ENCODE measurements around the gene COPA. TPM values are rescaled to one million over a fixed set of nuclear protein-coding genes. Genes with fewer than 3 reads are reported as not detected.
A peak's percentile ranks its signal among the peaks of the same experiment; 100 is the strongest.

The COPA gene
- total RNA-seq, 1 donor from 2014 or later = 123 TPM

DNA sequence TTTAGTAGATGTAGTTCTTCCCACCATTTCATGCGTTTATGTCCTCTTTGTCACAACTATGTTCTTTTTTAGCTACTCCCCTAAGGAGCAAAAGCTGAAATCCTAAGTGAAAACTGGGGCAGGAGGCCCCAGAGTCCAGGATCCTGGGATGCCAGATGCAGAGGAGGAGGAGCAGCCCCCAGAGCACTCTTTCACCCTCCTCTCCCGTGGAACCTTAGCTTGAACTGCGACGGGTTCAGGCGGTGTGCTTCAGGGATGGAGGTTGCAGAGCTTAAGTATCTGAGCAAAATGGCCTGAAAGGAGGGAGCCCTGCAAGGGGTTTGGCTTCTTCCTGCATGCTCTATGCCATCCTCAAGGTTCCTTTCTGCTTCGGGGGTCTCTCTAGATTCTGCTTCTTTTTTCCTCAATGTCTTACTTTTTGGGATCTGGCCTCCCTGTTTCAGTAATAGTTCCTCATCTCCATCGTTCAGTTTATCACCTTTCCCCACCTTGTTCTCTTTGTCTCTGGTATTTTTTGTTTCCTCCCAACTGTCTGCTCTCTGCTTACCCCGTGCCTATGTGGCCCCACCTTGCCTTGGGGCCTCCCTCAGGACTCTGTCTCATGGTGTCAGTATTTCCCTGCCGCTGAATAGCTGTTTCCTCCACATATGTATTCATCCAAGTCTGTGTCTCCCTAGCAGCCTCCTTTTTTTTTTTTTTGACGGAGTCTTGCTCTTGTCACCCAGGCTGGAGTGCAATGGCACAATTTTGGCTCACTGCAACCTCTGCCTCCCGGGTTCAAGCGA is 21.1 kb upstream of the COPA start:
- peaks cover 5% of the 10 kb centered on the region for H3K36me3 Mint-ChIP-seq (ENCODE audit: low read depth)
- TF ChIP-seq, protein P1, sequence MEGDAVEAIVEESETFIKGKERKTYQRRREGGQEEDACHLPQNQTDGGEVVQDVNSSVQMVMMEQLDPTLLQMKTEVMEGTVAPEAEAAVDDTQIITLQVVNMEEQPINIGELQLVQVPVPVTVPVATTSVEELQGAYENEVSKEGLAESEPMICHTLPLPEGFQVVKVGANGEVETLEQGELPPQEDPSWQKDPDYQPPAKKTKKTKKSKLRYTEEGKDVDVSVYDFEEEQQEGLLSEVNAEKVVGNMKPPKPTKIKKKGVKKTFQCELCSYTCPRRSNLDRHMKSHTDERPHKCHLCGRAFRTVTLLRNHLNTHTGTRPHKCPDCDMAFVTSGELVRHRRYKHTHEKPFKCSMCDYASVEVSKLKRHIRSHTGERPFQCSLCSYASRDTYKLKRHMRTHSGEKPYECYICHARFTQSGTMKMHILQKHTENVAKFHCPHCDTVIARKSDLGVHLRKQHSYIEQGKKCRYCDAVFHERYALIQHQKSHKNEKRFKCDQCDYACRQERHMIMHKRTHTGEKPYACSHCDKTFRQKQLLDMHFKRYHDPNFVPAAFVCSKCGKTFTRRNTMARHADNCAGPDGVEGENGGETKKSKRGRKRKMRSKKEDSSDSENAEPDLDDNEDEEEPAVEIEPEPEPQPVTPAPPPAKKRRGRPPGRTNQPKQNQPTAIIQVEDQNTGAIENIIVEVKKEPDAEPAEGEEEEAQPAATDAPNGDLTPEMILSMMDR (conservative IDR thresholded peaks at IDR 0.05) = no peak
- no peaks in the 10 kb centered on the region for H3K9me3 Mint-ChIP-seq
- H3K27me3 Mint-ChIP-seq (ENCODE audit: low read depth) = no peaks in the 10 kb centered on the region
- DNase-seq (ENCODE audit: low read depth, low spot score) = no peak
- H3K27ac Mint-ChIP-seq (ENCODE audit: unreplicated experiment) = peak overlapping the region; percentile 76
- H3K4me1 Mint-ChIP-seq = peaks cover 46% of the 10 kb centered on the region
- no peak overlapping the region for H3K4me3 Mint-ChIP-seq

DNA sequence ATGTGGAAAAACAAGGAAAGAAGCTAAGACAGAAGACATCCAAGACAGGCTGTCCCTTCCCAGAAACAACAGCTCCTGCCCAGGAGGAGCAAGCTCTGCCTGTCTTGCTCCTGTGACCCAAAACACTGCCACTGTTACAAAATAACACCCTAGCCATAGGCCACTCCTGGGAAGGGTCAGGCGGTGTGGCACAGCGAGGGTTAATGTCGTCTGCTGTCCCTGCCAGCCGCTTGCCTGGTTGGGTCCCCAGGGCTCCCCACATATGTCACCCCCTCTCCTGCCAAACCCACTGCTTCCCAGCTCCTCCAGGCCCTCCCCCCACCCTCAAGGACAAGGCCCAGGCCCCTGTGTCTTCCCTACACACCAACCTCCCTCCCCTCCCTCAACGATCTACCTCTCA is 20.0 kb upstream of the COPA start:
- no peaks in the 10 kb centered on the region for H3K9me3 Mint-ChIP-seq
- DNase-seq (ENCODE audit: low read depth, low spot score) = no peak
- peaks cover 12% of the 10 kb centered on the region for H3K36me3 Mint-ChIP-seq (ENCODE audit: low read depth)
- TF ChIP-seq, protein P1 (conservative IDR thresholded peaks at IDR 0.05) = no peak
- H3K4me3 Mint-ChIP-seq = no peak overlapping the region
- H3K4me1 Mint-ChIP-seq = peaks cover 46% of the 10 kb centered on the region
- peak overlapping the region; percentile 98 for H3K27ac Mint-ChIP-seq (ENCODE audit: unreplicated experiment)
- H3K27me3 Mint-ChIP-seq (ENCODE audit: low read depth) = no peaks in the 10 kb centered on the region

DNA sequence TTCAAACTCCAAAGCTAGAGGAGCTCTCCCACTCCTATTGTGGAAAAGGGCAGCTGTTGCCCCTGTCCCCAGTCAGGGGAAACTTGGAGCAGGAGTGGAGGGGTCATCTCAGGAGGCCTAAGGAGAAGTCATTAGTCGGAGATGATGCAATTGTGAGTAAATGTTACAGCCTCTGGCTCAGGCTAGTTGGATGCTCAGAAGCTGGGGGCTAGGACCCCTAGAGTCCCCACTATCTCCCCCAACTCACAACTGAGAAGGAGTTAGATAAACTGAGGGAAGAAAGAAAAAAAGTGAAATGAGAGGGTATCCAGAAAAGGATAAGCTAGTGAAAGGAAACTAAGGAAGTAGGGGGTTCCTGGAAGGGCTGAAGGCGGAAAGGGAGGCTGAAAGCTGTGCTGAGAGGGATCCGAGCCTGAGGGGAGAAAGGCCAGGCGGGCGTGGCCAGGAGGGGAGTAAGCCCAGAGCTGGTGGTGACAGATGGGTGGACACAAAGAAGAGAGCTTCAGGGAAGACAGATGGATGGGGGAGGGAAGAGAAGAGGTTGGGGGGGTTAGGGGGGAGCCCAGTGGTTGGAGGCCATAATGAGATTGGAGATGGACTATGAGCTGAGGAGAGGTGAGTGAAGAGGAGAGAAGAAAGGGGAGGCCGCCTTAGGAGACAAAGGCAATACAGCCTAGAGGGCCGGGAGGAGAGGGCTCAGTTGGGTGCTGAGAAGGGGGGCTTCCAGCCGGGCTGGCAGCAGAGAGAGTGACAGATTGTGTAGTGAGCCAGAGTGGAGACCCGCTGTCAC is 19.3 kb upstream of the COPA start:
- H3K27me3 Mint-ChIP-seq (ENCODE audit: low read depth) = no peaks in the 10 kb centered on the region
- DNase-seq (ENCODE audit: low read depth, low spot score) = no peak
- H3K4me1 Mint-ChIP-seq = peaks cover 46% of the 10 kb centered on the region
- H3K36me3 Mint-ChIP-seq (ENCODE audit: low read depth) = peaks cover 17% of the 10 kb centered on the region
- H3K9me3 Mint-ChIP-seq = no peaks in the 10 kb centered on the region
- TF ChIP-seq, protein P1 (conservative IDR thresholded peaks at IDR 0.05) = no peak
- H3K4me3 Mint-ChIP-seq = peak overlapping the region; percentile 60
- peak overlapping the region; percentile 98 for H3K27ac Mint-ChIP-seq (ENCODE audit: unreplicated experiment)

DNA sequence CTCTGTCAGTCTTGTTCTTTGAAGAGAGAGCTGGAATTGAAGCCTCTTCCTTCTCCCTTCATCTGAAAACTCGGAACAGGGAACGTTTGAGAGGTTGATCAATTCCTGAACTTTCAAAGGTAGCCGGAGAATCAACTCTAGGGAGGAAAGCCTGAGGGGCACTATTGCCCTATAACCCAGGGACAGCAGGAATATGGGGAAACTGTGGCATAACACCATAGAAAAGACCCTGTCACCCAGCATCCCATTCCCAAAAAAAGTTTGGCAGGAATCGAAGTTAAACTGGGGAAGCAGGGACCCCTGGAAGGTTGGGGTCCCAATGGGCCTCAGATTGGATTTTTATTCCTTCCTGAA is 18.7 kb upstream of the COPA start:
- Mint-ChIP-seq H3K27ac (ENCODE audit: unreplicated experiment) (peak overlapping the region; percentile 60), H3K9me3 (no peaks in the 10 kb centered on the region), H3K27me3 (ENCODE audit: low read depth) (no peaks in the 10 kb centered on the region), H3K4me1 (peaks cover 46% of the 10 kb centered on the region), H3K36me3 (ENCODE audit: low read depth) (peaks cover 17% of the 10 kb centered on the region), H3K4me3 (no peak overlapping the region)
- DNase-seq (ENCODE audit: low read depth, low spot score) = no peak
- TF ChIP-seq, protein P1 (conservative IDR thresholded peaks at IDR 0.05) = no peak

DNA sequence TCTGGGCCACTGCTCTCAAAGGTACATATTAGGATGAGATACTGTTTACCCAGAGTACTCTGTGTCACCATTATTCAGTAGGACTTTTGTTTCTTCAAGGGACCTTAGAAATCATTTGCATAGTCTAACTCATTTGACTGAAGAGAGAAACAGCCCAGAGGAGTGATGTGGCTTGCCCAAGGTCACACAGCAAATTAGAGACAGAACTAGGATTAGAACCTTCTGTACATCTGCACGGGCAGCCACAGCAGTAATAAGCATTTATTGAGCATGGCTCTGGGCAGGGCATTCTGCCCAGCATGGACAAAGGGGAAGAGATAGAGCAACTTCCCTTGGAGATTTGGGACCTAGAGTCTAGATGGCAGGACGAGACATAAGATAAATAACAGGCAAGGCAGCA is 18.1 kb upstream of the COPA start:
- peaks cover 46% of the 10 kb centered on the region for H3K4me1 Mint-ChIP-seq
- no peaks in the 10 kb centered on the region for H3K27me3 Mint-ChIP-seq (ENCODE audit: low read depth)
- H3K27ac Mint-ChIP-seq (ENCODE audit: unreplicated experiment) = peak overlapping the region; percentile 60
- H3K36me3 Mint-ChIP-seq (ENCODE audit: low read depth) = peaks cover 20% of the 10 kb centered on the region
- H3K4me3 Mint-ChIP-seq = no peak overlapping the region
- no peak for DNase-seq (ENCODE audit: low read depth, low spot score)
- TF ChIP-seq, protein P1 (conservative IDR thresholded peaks at IDR 0.05) = no peak
- no peaks in the 10 kb centered on the region for H3K9me3 Mint-ChIP-seq

Measured in neural crest cell (in vitro differentiated cells).